MCF 10A (cell line): Measurements from ENCODE around the gene SF1. TPM values are rescaled to one million over a fixed set of nuclear protein-coding genes. Genes with fewer than 3 reads are reported as not detected.
A peak's percentile ranks its signal among the peaks of the same experiment; 100 is the strongest.

Experiments used
- BruUV-seq: library from RNA; stranded (reverse); fragments of 400-500 nt; replicated peaks from 2 replicates; lab custom pipeline; 2021; lab: Mats Ljungman, UMichigan
- CTCF ChIA-PET: fragments of 300-600 bp; sonication (Branson Sonifier 250); formaldehyde crosslinking; extraction: SDS; loops from one replicate; lab custom pipeline; 2021; ENCODE audit warnings: antibody characterized with exemption, inconsistent platforms; lab: Yijun Ruan, JAX
- POLR2A ChIA-PET: fragments of 300-600, 350-650 bp; sonication (Branson Sonifier 250); formaldehyde crosslinking; extraction: SDS; loops from one replicate; lab custom pipeline; 2020; ENCODE audit warnings: antibody characterized with exemption, inconsistent platforms; lab: Yijun Ruan, JAX
- DNase-seq: peaks from one replicate; pipeline ENCODE4 v3.0.0-alpha.2; 2018; ENCODE audit not compliant: unreplicated experiment
- H3K27ac Mint-ChIP-seq: one replicate; pipeline ENCODE4 v1.8.0; 2022; ENCODE audit warnings: mild to moderate bottlenecking, low read depth, mixed read lengths; ENCODE audit not compliant: unreplicated experiment
- H3K27me3 Mint-ChIP-seq: one replicate; pipeline ENCODE4 v1.8.0; 2022; ENCODE audit warnings: mixed read lengths; ENCODE audit not compliant: insufficient read depth, unreplicated experiment
- H3K36me3 Mint-ChIP-seq: one replicate; pipeline ENCODE4 v1.8.0; 2022; ENCODE audit warnings: mild to moderate bottlenecking, moderate library complexity, mixed read lengths; ENCODE audit not compliant: insufficient read depth, unreplicated experiment
- H3K4me1 Mint-ChIP-seq: one replicate; pipeline ENCODE4 v1.8.0; 2022; ENCODE audit warnings: mixed read lengths; ENCODE audit not compliant: insufficient read depth, unreplicated experiment
- H3K4me3 Mint-ChIP-seq: one replicate; pipeline ENCODE4 v1.8.0; 2022; ENCODE audit warnings: mild to moderate bottlenecking, moderate library complexity, mixed read lengths; ENCODE audit not compliant: unreplicated experiment
- H3K9me3 Mint-ChIP-seq: one replicate; pipeline ENCODE4 v1.8.0; 2022; ENCODE audit warnings: mixed read lengths; ENCODE audit not compliant: unreplicated experiment
- CTCF ChIP-seq: fragments of 200-600 bp; IDR thresholded peaks from one replicate; pipeline ENCODE4 v1.8.0; 2022; ENCODE audit warnings: antibody characterized with exemption, mild to moderate bottlenecking; ENCODE audit not compliant: unreplicated experiment
- intact Hi-C: fragments of 100-400 bp; cut with micrococcal nuclease; formaldehyde crosslinking; loops from 2 replicates; pipeline ENCODE4 v1.14.1; 2022
- total RNA-seq: library from RNA; stranded (reverse); gene quantifications from 2 replicates; pipeline ENCODE4 v1.2.3, GENCODE V29; 2022

The SF1 gene
- total RNA-seq, 1 experiment from 2014 or later, result 503 TPM

DNA sequence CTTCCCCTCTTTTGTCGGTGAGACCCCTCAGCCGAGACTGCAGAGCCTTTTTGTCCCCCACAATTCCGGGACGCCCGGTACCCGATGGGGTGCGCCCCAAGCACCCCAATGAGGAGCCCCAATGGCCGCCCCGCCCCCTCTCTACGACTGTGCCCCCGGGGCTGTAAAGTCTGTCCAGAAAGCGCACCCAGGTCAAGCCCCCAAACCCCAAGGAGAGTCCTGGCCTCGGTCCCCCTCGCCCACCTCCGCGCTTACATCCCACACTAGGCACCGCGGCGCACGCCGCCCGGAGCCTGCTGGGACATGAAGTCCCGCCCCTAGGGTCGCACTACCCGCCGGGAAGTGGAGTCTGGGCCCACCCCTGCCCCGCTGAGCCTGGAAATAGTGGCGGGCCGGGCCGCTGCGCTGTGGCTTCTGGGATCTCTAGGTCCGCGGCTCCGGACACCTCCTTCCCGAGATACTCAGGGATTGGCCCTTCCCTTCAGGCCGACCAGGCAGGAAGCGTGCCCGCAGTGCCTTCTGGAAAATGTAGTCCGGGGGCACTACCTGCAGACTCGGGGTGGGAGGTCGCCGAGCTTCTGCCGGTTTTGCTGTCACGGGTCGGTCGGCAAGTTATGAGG lies 32.0 kb upstream of the SF1 start, which contains the start of gene MEN1:
TSS of gene MEN1 (minus strand) at position 281 of the 620 bp plus-strand sequence. CDS start 442 bp downstream, outside the sequence.
- BruUV-seq, result no TSS peak
- H3K36me3 Mint-ChIP-seq, result peaks cover 18% of the 10 kb centered on the region
- H3K27me3 Mint-ChIP-seq, result no peaks in the 10 kb centered on the region
- intact Hi-C loops, result loop anchor here (2.0 kb wide), 2 partner anchors 32 kb away; partner anchors contain the start of gene SF1
- no peak for TF ChIP-seq CTCF
- ChIA-PET POLR2A (interaction anchor here (0.6 to 3.6 kb wide), 13 partner anchors 9 to 1479 kb away, joined by 3 to 27 read pairs (median 4); partner anchors contain the start of genes SAC3D1, SF1 and YIF1A), CTCF (interaction anchor here (0.6 to 1.0 kb wide), 4 partner anchors 29 to 465 kb away, joined by 3 to 5 read pairs (median 4); no protein-coding TSS in a partner anchor)
- peak within 1 kb of the TSS; percentile 93 for H3K27ac Mint-ChIP-seq
- no peaks in the 10 kb centered on the region for H3K9me3 Mint-ChIP-seq
- H3K4me3 Mint-ChIP-seq, result peak within 1 kb of the TSS; percentile 99
- H3K4me1 Mint-ChIP-seq, result peaks cover 10% of the 10 kb centered on the region
- DNase-seq, result peak; percentile 95

DNA sequence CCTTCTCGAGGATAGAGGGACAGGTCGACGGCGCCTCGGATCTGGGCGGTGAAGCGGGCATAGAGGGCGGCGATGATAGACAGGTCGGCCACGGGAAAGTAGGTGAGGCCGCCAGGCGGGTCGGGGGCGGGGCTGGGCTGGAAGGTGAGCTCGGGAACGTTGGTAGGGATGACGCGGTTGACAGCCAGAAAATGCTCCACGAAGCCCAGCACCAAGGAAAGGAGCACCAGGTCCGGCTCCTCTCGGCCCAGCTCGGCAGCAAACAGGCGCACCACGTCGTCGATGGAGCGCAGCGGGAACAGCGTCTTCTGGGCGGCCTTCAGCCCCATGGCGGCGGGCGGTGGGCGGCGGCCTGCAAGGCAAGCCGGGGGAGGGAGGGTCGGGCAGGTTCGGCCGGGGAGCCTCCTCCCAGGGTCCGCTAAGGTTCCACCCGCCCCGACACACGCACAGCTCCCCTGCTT lies 31.5 kb upstream of the SF1 start:
- Mint-ChIP-seq H3K9me3 (no peaks in the 10 kb centered on the region), H3K36me3 (peaks cover 18% of the 10 kb centered on the region), H3K27me3 (no peaks in the 10 kb centered on the region), H3K4me1 (peaks cover 8% of the 10 kb centered on the region), H3K4me3 (peak overlapping the region; percentile 99), H3K27ac (peak overlapping the region; percentile 93)
- DNase-seq, result peak; percentile 50
- BruUV-seq, result no TSS peak
- POLR2A ChIA-PET, result interaction anchor here (0.6 to 3.6 kb wide), 9 partner anchors 9 to 1479 kb away, joined by 3 to 27 read pairs (median 8); partner anchors contain the start of genes SAC3D1, SF1 and YIF1A
- no peak for TF ChIP-seq CTCF
- intact Hi-C loops, result loop anchor here (2.0 kb wide), 2 partner anchors 31 to 33 kb away; partner anchors contain the start of gene SF1
- CTCF ChIA-PET, result interaction anchor here (0.6 to 1.1 kb wide), 5 partner anchors 25 to 466 kb away, joined by 3 to 5 read pairs (median 3); no protein-coding TSS in a partner anchor

GRCh38 chr11:64805481-64805880 lies 27.1 kb upstream of the SF1 start:
- intact Hi-C loops, result no loop called here
- Mint-ChIP-seq H3K4me3 (no peak overlapping the region), H3K27me3 (no peaks in the 10 kb centered on the region), H3K9me3 (no peaks in the 10 kb centered on the region), H3K36me3 (peaks cover 25% of the 10 kb centered on the region), H3K27ac (no peak overlapping the region), H3K4me1 (peaks cover 14% of the 10 kb centered on the region)
- TF ChIP-seq CTCF, result no peak
- BruUV-seq, result no TSS peak
- DNase-seq, result no peak
- ChIA-PET POLR2A (no interaction called here), CTCF (no interaction called here)
